CD14-positive monocyte (primary cell): Measurements from ENCODE around the gene TBCEL. TPM values are rescaled to one million over a fixed set of nuclear protein-coding genes. Genes with fewer than 3 reads are reported as not detected.
A peak's percentile ranks its signal among the peaks of the same experiment; 100 is the strongest.
"Not testable (repeated sequence)": the region's sequence is repeated elsewhere in the genome, so short reads cannot be mapped to it uniquely, and the experiment has no call there.

Source experiments
- DNase-seq, 3 donors: peaks; one replicate each; pipeline ENCODE4 v3.0.0-alpha.2; 2011 to 2022
- H2AFZ ChIP-seq: 2 replicates; pipeline ENCODE4 v1.6.0; 2012; ENCODE audit warnings: mild to moderate bottlenecking, low read depth, low read length, inconsistent platforms; ENCODE audit not compliant: insufficient read depth, poor library complexity, severe bottlenecking
- H3K27ac ChIP-seq, 2 donors: 1 replicate in 1 of 2; 2 replicates in 1 of 2; pipeline ENCODE4 v1.5.1; 2012 to 2013; ENCODE audit warnings: low read length in 2 of 2, control low read depth in 1 of 2, inconsistent platforms in 1 of 2, low read depth in 1 of 2, mild to moderate bottlenecking in 1 of 2
- H3K27me3 ChIP-seq, 2 donors: one replicate each; pipeline versions ENCODE4 v1.6.0 to v1.6.1; 2011 to 2013; ENCODE audit warnings: low read length in 2 of 2; ENCODE audit not compliant: control insufficient read depth in 2 of 2, insufficient read depth in 2 of 2
- H3K36me3 ChIP-seq, 2 donors: replicated peaks in 1 of 2; 1 replicate in 1 of 2; 2 replicates in 1 of 2; pipeline versions ENCODE4 v1.5.1 to v1.6.1; 2012 to 2013; ENCODE audit warnings: low read length in 2 of 2, control low read depth in 1 of 2, inconsistent platforms in 1 of 2, mild to moderate bottlenecking in 1 of 2; ENCODE audit not compliant: insufficient read depth in 2 of 2, control insufficient read depth in 1 of 2
- H3K4me1 ChIP-seq, 2 donors: 1 replicate in 1 of 2; 2 replicates in 1 of 2; pipeline versions ENCODE4 v1.5.1 to v1.6.1; 2012 to 2013; ENCODE audit warnings: low read length in 2 of 2, control low read depth in 1 of 2, inconsistent platforms in 1 of 2, mild to moderate bottlenecking in 1 of 2, moderate library complexity in 1 of 2; ENCODE audit not compliant: insufficient read depth in 2 of 2, control insufficient read depth in 1 of 2
- H3K4me2 ChIP-seq: replicated peaks from 2 replicates; pipeline ENCODE3; 2012; ENCODE audit warnings: low read length, moderate library complexity, mild to moderate bottlenecking; ENCODE audit not compliant: poor library complexity, severe bottlenecking; ENCODE audit errors: extremely low read depth
- H3K4me3 ChIP-seq, 3 experiments: fragments of 200-600 bp in 1 of 3; sonication (generic) in 1 of 3; replicated peaks in 1 of 3; 1 replicate in 2 of 3; 2 replicates in 1 of 3; pipeline ENCODE4 v1.5.1; 2011 to 2013; ENCODE audit warnings: low read length in 3 of 3, mild to moderate bottlenecking in 3 of 3, control low read depth in 2 of 3, low read depth in 2 of 3, inconsistent platforms in 1 of 3, moderate library complexity in 1 of 3
- H3K79me2 ChIP-seq: 2 replicates; pipeline ENCODE4 v1.6.0; 2012; ENCODE audit warnings: mild to moderate bottlenecking, control low read depth, inconsistent platforms, low read length, moderate library complexity; ENCODE audit not compliant: insufficient read depth
- H3K9ac ChIP-seq: 2 replicates; pipeline ENCODE4 v1.6.0; 2017; ENCODE audit warnings: low read length, mild to moderate bottlenecking; ENCODE audit not compliant: insufficient read depth, poor library complexity, severe bottlenecking
- H3K9me3 ChIP-seq, 2 donors: replicated peaks in 1 of 2; 1 replicate in 1 of 2; 2 replicates in 1 of 2; pipeline versions ENCODE4 v1.5.1 to v1.6.1; 2012 to 2013; ENCODE audit warnings: low read length in 2 of 2, control low read depth in 1 of 2; ENCODE audit not compliant: control insufficient read depth in 1 of 2, insufficient read depth in 1 of 2
- H4K20me1 ChIP-seq: 2 replicates; pipeline ENCODE4 v1.6.0; 2012; ENCODE audit warnings: mild to moderate bottlenecking, low read length, control low read depth, moderate library complexity; ENCODE audit not compliant: insufficient read depth
- H3K27ac Mint-ChIP-seq, 7 donors: one replicate each; pipeline ENCODE4 v1.8.0; 2020; ENCODE audit warnings: mild to moderate bottlenecking in 7 of 7, mixed read lengths in 7 of 7, moderate library complexity in 6 of 7, inconsistent platforms in 2 of 7
- H3K27me3 Mint-ChIP-seq, 3 donors: one replicate each; pipeline ENCODE4 v1.8.0; 2021 to 2022; ENCODE audit warnings: low read depth in 3 of 3, mild to moderate bottlenecking in 3 of 3, mixed read lengths in 3 of 3, moderate library complexity in 3 of 3, inconsistent platforms in 1 of 3
- H3K36me3 Mint-ChIP-seq, 2 donors: one replicate each; pipeline ENCODE4 v1.8.0; 2020; ENCODE audit warnings: mixed read lengths in 2 of 2, inconsistent platforms in 1 of 2, mild to moderate bottlenecking in 1 of 2
- H3K4me1 Mint-ChIP-seq: one replicate; pipeline ENCODE4 v1.8.0; 2020; ENCODE audit warnings: mild to moderate bottlenecking, mixed read lengths
- H3K4me3 Mint-ChIP-seq, 2 donors: one replicate each; pipeline ENCODE4 v1.8.0; 2020; ENCODE audit warnings: mild to moderate bottlenecking in 2 of 2, mixed read lengths in 2 of 2, moderate library complexity in 1 of 2
- H3K9me3 Mint-ChIP-seq, 7 donors: one replicate each; pipeline ENCODE4 v1.8.0; 2020 to 2022; ENCODE audit warnings: mixed read lengths in 7 of 7, mild to moderate bottlenecking in 6 of 7, moderate library complexity in 6 of 7, inconsistent platforms in 2 of 7
- WGBS: methylation state at CpG from one replicate; pipeline ENCODE4 v1.1.5; 2013; ENCODE audit warnings: missing lambda C conversion rate; ENCODE audit not compliant: insufficient coverage; 5-methylcytosine and 5-hydroxymethylcytosine counted together
- intact Hi-C, 2 donors: fragments of 100-400 bp; cut with micrococcal nuclease; formaldehyde crosslinking; loops; one replicate each; pipeline versions ENCODE4 v1.15.0 to v1.15.1; 2023
- polyA plus RNA-seq, 3 donors: library from polyadenylated mRNA; depleted of rRNA in 1 of 3; unstranded in 2 of 3; stranded (reverse) in 1 of 3; fragments of 300-500 nt in 2 of 3; fragments of >200 nt in 1 of 3; fragmentation: Illumina TruSeq in 2 of 3; gene quantifications; 1 replicate in 2 of 3; 2 replicates in 1 of 3; pipeline ENCODE4 v1.2.3, GENCODE V29; 2012 to 2021
- TF ChIP-seq, protein P1 (sequence below): fragments of 200-600 bp; IDR thresholded peaks from one replicate; pipeline ENCODE4 v1.8.0; 2022; ENCODE audit warnings: antibody characterized with exemption, mild to moderate bottlenecking

Gene TBCEL
- polyA plus RNA-seq, 3 donors: 3.9 to 6.5 (median 5.0) TPM

DNA sequence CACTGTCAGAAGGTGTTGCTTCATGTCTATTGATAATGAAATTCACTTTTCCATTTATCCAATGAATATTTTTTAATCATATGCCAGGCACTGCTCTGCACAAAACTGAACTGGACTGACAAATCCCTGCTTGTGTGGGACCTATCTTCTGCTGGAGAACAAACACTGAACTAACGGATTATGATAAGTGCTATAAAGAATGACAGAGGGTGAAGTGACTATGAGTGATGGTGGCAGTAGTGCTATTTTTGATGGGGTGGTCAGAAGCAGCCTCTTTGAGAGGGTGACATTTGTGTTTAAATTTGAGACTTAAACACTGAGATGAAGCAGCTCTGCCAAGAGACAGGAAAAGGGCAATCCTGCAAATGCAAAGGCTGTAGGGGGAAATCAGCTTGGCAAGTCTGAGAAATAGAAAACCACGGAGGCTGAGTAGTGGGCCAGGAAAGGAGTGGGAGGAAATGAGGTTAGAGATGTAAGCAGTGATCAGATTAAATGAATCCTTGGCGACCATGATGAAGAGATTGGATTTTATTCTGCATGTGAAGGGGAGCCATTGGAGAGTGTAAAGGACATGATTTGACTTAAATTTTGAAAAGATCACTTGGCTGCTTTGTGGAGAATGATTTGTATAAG lies 6.0 kb downstream of the TBCEL start:
- Mint-ChIP-seq H3K4me1 (peaks cover 10% of the 10 kb centered on the region), H3K36me3 (peaks cover 5 to 12% of the 10 kb centered on the region in 2 donors), H3K27me3 (no peaks in the 10 kb centered on the region), H3K9me3 (no peaks in the 10 kb centered on the region), H3K27ac (peak overlapping the region in 1 of 7 donors; percentile 7), H3K4me3 (no peak overlapping the region)
- TF ChIP-seq, protein P1, sequence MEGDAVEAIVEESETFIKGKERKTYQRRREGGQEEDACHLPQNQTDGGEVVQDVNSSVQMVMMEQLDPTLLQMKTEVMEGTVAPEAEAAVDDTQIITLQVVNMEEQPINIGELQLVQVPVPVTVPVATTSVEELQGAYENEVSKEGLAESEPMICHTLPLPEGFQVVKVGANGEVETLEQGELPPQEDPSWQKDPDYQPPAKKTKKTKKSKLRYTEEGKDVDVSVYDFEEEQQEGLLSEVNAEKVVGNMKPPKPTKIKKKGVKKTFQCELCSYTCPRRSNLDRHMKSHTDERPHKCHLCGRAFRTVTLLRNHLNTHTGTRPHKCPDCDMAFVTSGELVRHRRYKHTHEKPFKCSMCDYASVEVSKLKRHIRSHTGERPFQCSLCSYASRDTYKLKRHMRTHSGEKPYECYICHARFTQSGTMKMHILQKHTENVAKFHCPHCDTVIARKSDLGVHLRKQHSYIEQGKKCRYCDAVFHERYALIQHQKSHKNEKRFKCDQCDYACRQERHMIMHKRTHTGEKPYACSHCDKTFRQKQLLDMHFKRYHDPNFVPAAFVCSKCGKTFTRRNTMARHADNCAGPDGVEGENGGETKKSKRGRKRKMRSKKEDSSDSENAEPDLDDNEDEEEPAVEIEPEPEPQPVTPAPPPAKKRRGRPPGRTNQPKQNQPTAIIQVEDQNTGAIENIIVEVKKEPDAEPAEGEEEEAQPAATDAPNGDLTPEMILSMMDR: no peak
- peaks cover 3% of the 10 kb centered on the region in 2 donors for H3K4me1 ChIP-seq
- no peak for DNase-seq
- WGBS: 36% methylated on average over 3 of the region's 3 CpGs
- peaks cover 9% of the 10 kb centered on the region for H3K79me2 ChIP-seq
- no peak overlapping the region for H3K27ac ChIP-seq
- H3K27me3 ChIP-seq: no peaks in the 10 kb centered on the region
- H4K20me1 ChIP-seq: peaks cover 9% of the 10 kb centered on the region
- no peaks in the 10 kb centered on the region for H3K36me3 ChIP-seq
- no peak overlapping the region for H3K4me3 ChIP-seq
- intact Hi-C loops: no loop called here
- H2AFZ ChIP-seq: no peak overlapping the region
- no peaks in the 10 kb centered on the region for H3K9me3 ChIP-seq
- H3K9ac ChIP-seq: no peak overlapping the region
- H3K4me2 ChIP-seq: no peak overlapping the region

DNA sequence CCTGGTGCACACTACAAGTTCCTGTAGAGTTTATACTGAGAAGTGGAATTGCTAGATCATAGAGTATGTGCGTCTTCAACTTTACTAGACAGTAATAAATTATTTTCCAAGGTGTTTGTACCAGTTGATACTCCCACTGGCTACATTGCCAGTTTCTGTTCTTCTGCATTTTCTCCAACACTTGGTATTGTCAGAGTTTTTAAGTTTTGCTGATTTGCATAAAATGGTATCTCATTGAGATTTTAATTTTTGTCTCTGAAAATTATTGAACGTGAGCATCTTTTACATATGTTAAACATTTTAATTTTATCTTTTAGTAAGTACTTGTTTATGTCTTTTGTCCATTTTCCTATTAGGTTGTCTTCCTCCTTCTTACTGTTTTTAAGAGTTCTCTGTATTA lies 7.3 kb downstream of the TBCEL start:
- intact Hi-C loops: no loop called here
- Histone ChIP-seq H3K4me1 (no peaks in the 10 kb centered on the region), H3K9me3 (no peaks in the 10 kb centered on the region), H3K27me3 (no peaks in the 10 kb centered on the region), H3K79me2 (no peaks in the 10 kb centered on the region), H4K20me1 (peaks cover 11% of the 10 kb centered on the region), H3K27ac (no peak overlapping the region), H3K4me3 (no peak overlapping the region), H3K4me2 (no peak overlapping the region), H3K9ac (no peak overlapping the region), H3K36me3 (no peaks in the 10 kb centered on the region), H2AFZ (no peak overlapping the region)
- Mint-ChIP-seq H3K36me3 (peaks cover 2 to 8% of the 10 kb centered on the region in 2 donors), H3K4me1 (peaks cover under 1% of the 10 kb centered on the region), H3K27me3 (no peaks in the 10 kb centered on the region), H3K4me3 (no peak overlapping the region), H3K9me3 (no peaks in the 10 kb centered on the region), H3K27ac (no peak overlapping the region)
- DNase-seq: no peak
- TF ChIP-seq, protein P1: no peak
- WGBS: no CpG with 5 or more reads among the region's 2 CpGs

DNA sequence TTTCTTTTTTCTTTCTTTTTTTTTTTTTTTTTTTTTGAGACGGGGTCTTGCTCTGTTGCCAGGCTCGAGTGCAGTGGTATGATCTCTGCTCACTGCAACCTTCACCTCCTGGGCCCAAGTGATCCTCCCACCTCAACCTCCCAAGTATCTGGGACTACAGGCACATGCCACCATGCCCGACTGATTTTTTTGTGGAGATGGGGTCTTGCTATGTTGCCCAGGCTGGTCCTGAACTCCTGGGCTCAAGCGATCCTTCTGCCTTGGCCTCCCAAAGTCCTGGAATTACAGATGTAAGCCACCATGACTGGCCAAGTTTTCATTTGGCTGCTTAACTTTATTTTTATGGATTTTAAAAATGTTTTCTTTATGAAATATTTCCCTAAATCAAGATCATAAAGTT lies 7.7 kb downstream of the TBCEL start:
- intact Hi-C loops: not testable (repeated sequence)

More for the DNA sequence above, 7.7 kb downstream of the TBCEL start:
- H3K27ac Mint-ChIP-seq, H3K36me3 Mint-ChIP-seq, H3K27ac ChIP-seq, H3K27me3 Mint-ChIP-seq, H3K36me3 ChIP-seq, H3K27me3 ChIP-seq, DNase-seq, H2AFZ ChIP-seq, H3K4me1 ChIP-seq, H3K79me2 ChIP-seq, H3K9ac ChIP-seq, H3K9me3 ChIP-seq, H3K4me3 Mint-ChIP-seq, H3K4me1 Mint-ChIP-seq, H3K4me2 ChIP-seq, H3K9me3 Mint-ChIP-seq, H3K4me3 ChIP-seq: not testable (repeated sequence)
- peaks cover 12% of the 10 kb centered on the region for H4K20me1 ChIP-seq
- 100% methylated on average over 1 of the region's 4 CpGs for WGBS
